HG02571 (cell line): ENCODE measurements around the gene CDH18.

ENCODE experiments used
- ATAC-seq: cut with Tn5 transposase; IDR thresholded peaks from one replicate; pipeline ENCODE4 v1.9.1; 2021; ENCODE audit warnings: mild to moderate bottlenecking, moderate library complexity; ENCODE audit not compliant: unreplicated experiment

Gene CDH18

GRCh38 chr5:19739671-19740070 is 248.3 kb downstream of the CDH18 start:
- ATAC-seq = no peak

GRCh38 chr5:19734776-19735175 is 253.2 kb downstream of the CDH18 start:
- ATAC-seq = no peak

- no peak for ATAC-seq
Measured at GRCh38 chr5:19733612-19734495, 254.1 kb downstream of the CDH18 start.

GRCh38 chr5:19728571-19728970 is 259.4 kb downstream of the CDH18 start:
- ATAC-seq = no peak

GRCh38 chr5:19719109-19719508 is 268.9 kb downstream of the CDH18 start:
- no peak for ATAC-seq

GRCh38 chr5:19713740-19714139 is 274.3 kb downstream of the CDH18 start:
- no peak for ATAC-seq

GRCh38 chr5:19709403-19709802 is 278.6 kb downstream of the CDH18 start:
- ATAC-seq = no peak

- ATAC-seq = no peak
Measured at GRCh38 chr5:19706776-19707175, 281.2 kb downstream of the CDH18 start.

GRCh38 chr5:19701731-19702130 is 286.3 kb downstream of the CDH18 start:
- no peak for ATAC-seq

GRCh38 chr5:19694949-19695611 is 292.9 kb downstream of the CDH18 start:
- ATAC-seq = no peak

GRCh38 chr5:19690978-19691377 is 297.0 kb downstream of the CDH18 start:
- ATAC-seq = no peak

- ATAC-seq = no peak
Measured at GRCh38 chr5:19685473-19685872, 302.5 kb downstream of the CDH18 start.

GRCh38 chr5:19676895-19677294 is 311.1 kb downstream of the CDH18 start:
- no peak for ATAC-seq

- ATAC-seq = no peak
Measured at GRCh38 chr5:19660679-19661078, 327.3 kb downstream of the CDH18 start.

- no peak for ATAC-seq
Measured at GRCh38 chr5:19655627-19656026, 332.4 kb downstream of the CDH18 start.

- ATAC-seq = no peak
Measured at GRCh38 chr5:19638461-19638860, 349.5 kb downstream of the CDH18 start.

GRCh38 chr5:19630876-19631275 is 357.1 kb downstream of the CDH18 start:
- no peak for ATAC-seq

- ATAC-seq = no peak
Measured at GRCh38 chr5:19626211-19626610, 361.8 kb downstream of the CDH18 start.

- no peak for ATAC-seq
Measured at GRCh38 chr5:19625562-19625961, 362.4 kb downstream of the CDH18 start.

- ATAC-seq = no peak
Measured at GRCh38 chr5:19619571-19619970, 368.4 kb downstream of the CDH18 start.

GRCh38 chr5:19616701-19617215 is 371.2 kb downstream of the CDH18 start:
- no peak for ATAC-seq

GRCh38 chr5:19615661-19616060 is 372.3 kb downstream of the CDH18 start:
- no peak for ATAC-seq
